Measurements from ENCODE around the gene SCYGR2.

- TF ChIP-seq CTCF (IDR thresholded peaks at IDR 0.05) (no peak), POLR2AphosphoS5 (IDR thresholded peaks at IDR 0.05) (no peak), POLR2A (IDR thresholded peaks at IDR 0.05) (no peak)
Observed at GRCh38 chr2:227627769-227628168, 29.1 kb downstream of the SCYGR2 start.

All from prostate gland (tissue), 2 donors.